Pancreas (tissue), 10 donors: ENCODE results near the gene HNRNPL. TPM values are rescaled to one million over a fixed set of nuclear protein-coding genes. Genes with fewer than 3 reads are reported as not detected.
"Not testable (repeated sequence)": the region's sequence is repeated elsewhere in the genome, so short reads cannot be mapped to it uniquely, and the experiment has no call there.

Source experiments
- ATAC-seq, 4 donors: fragments of 200-7000 bp; cut with Tn5 transposase; one replicate each; pipeline versions ENCODE4 v1.8.0 to v1.9.1; 2020; ENCODE audit warnings: mild to moderate bottlenecking in 4 of 4, moderate library complexity in 4 of 4
- DNase-seq, 6 donors: peaks; one replicate each; pipeline ENCODE4 v3.0.0-alpha.2; 2020
- FAIRE-seq: peaks from 2 replicates; lab custom pipeline; 2012; peaks lifted over from hg19 to GRCh38; lab: Jason Lieb, UNC
- H3K27ac ChIP-seq, 4 donors: fragments of 200-600 bp; sonication (generic); 1 replicate in 3 of 4; 2 replicates in 1 of 4; pipeline versions ENCODE4 v1.5.0 to v1.8.0; 2020
- H3K27me3 ChIP-seq, 4 donors: fragments of 200-600 bp; one replicate each; pipeline ENCODE4 v1.8.0; 2021
- H3K36me3 ChIP-seq, 3 donors: fragments of 200-600 bp; sonication (generic) in 1 of 3; one replicate each; pipeline versions ENCODE4 v1.5.0 to v1.8.0; 2020 to 2021
- H3K4me1 ChIP-seq, 3 donors: fragments of 200-600 bp; one replicate each; pipeline ENCODE4 v1.8.0; 2021
- H3K4me3 ChIP-seq, 4 donors: fragments of 200-600 bp; sonication (generic) in 2 of 4; one replicate each; pipeline versions ENCODE4 v1.5.0 to v1.8.0; 2020 to 2021
- H3K9me3 ChIP-seq, 4 donors: fragments of 200-600 bp; one replicate each; pipeline ENCODE4 v1.8.0; 2021
- WGBS, 2 donors: extraction: QIAGEN DNeasy Blood & Tissue Kit; methylation state at CpG; one replicate each; pipeline ENCODE4 v1.1.7; 2013; 5-methylcytosine and 5-hydroxymethylcytosine counted together
- intact Hi-C, 3 donors: fragments of 100-400 bp; cut with DNase I; formaldehyde crosslinking; loops; one replicate each; pipeline versions ENCODE4 v1.11.1 to v1.14.2; 2022
- polyA plus RNA-seq, 2 donors: library from polyadenylated mRNA; stranded (reverse); fragments of 200-250 nt; gene quantifications; one replicate each; pipeline ENCODE4 v1.2.3, GENCODE V29; 2013
- total RNA-seq, 6 donors: library from RNA; stranded (reverse); fragmentation: NEBNext Ultra II Directional in 4 of 6; extraction: Animal tissue kit (Norgen Biotek cat#: 25700) in 4 of 6; gene quantifications; one replicate each; pipeline versions ENCODE4 v1.2.1 to v1.2.4, GENCODE V29; 2021 to 2023
- TF ChIP-seq, protein P1 (sequence below), 4 donors: fragments of 200-600 bp; sonication (generic) in 3 of 4; IDR thresholded peaks; one replicate each; pipeline versions ENCODE4 v1.5.0 to v1.8.0; 2021; ENCODE audit warnings: antibody characterized with exemption in 4 of 4
- donor health status: healthy with polysubstance abuse.
- donor health status: DM: no; HTN: no; CAD: no; lungs with moderate emphysema.
- donor health status: DM: no; HTN: no; CAD: no.
- donor health status: control.
- donor health status: control.
- donor health status: Bipolar disorder and iron deficiency.
- donor health status: DM: yes; HTN: yes; CAD: no.
- donor health status: DM: no; HTN: no; CAD: no.
- donor health status: DM: no; HTN: no; CAD: no.
- donor health status: DM: yes; HTN: yes; CAD: no.

Gene HNRNPL
- total and polyA plus RNA-seq, 8 donors: 89.2 to 161 (median 127) TPM

- intact Hi-C loops: no loop called here
- FAIRE-seq (no peak), ATAC-seq (no peak), DNase-seq (no peak)
- TF ChIP-seq, protein P1, sequence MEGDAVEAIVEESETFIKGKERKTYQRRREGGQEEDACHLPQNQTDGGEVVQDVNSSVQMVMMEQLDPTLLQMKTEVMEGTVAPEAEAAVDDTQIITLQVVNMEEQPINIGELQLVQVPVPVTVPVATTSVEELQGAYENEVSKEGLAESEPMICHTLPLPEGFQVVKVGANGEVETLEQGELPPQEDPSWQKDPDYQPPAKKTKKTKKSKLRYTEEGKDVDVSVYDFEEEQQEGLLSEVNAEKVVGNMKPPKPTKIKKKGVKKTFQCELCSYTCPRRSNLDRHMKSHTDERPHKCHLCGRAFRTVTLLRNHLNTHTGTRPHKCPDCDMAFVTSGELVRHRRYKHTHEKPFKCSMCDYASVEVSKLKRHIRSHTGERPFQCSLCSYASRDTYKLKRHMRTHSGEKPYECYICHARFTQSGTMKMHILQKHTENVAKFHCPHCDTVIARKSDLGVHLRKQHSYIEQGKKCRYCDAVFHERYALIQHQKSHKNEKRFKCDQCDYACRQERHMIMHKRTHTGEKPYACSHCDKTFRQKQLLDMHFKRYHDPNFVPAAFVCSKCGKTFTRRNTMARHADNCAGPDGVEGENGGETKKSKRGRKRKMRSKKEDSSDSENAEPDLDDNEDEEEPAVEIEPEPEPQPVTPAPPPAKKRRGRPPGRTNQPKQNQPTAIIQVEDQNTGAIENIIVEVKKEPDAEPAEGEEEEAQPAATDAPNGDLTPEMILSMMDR (IDR thresholded peaks at IDR 0.05): no peak
- peak overlapping the region in 2 of 4 donors; percentile 63 to 71 for H3K4me3 ChIP-seq
- H3K9me3 ChIP-seq: no peaks in the 10 kb centered on the region
- peak overlapping the region in 1 of 4 donors; percentile 94 for H3K27ac ChIP-seq
- H3K27me3 ChIP-seq: no peaks in the 10 kb centered on the region
- peaks cover 9 to 16% (median 13%) of the 10 kb centered on the region in 3 donors for H3K4me1 ChIP-seq
- peaks cover 0 to 13% (median 3%) of the 10 kb centered on the region in 3 donors for H3K36me3 ChIP-seq
- 48 to 49% methylated on average over 4 of the region's 4 CpGs for WGBS, 2 donors
These were observed 19.6 kb downstream of the HNRNPL start for GRCh38 chr19:38830039-38830733.

DNA sequence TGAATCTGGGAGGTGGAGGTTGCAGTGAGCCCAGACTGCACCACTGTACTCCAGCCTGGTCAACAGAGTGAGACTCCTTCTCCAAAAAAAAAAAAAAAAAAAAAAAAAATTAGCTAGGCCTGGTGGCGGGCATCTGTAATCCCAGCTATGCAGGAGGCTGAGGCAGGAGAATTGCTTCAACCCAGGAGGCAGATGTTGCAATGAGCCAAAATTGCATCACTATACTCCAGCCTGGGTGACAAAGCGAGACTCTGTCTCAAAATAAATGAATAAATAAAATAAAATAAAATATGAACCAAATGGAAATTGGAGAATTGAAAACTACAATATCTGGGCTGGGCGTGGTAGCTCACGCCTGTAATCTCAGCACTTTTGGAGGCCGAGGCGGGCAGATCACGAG lies 20.6 kb downstream of the HNRNPL start:
- H3K4me1 ChIP-seq: peaks cover 9 to 16% (median 13%) of the 10 kb centered on the region in 3 donors
- H3K27ac ChIP-seq, DNase-seq, H3K27me3 ChIP-seq, FAIRE-seq, intact Hi-C loops, H3K4me3 ChIP-seq, ATAC-seq, H3K9me3 ChIP-seq: not testable (repeated sequence)
- peaks cover 0 to 13% (median 3%) of the 10 kb centered on the region in 3 donors for H3K36me3 ChIP-seq
- WGBS, 2 donors: 95 to 98% methylated on average over 7 of the region's 7 CpGs

- ATAC-seq: no peak
- Histone ChIP-seq H3K36me3 (peaks cover 0 to 19% (median 3%) of the 10 kb centered on the region in 3 donors), H3K9me3 (no peaks in the 10 kb centered on the region), H3K4me1 (peaks cover 8 to 16% (median 9%) of the 10 kb centered on the region in 3 donors), H3K4me3 (no peak overlapping the region), H3K27ac (no peak overlapping the region), H3K27me3 (no peaks in the 10 kb centered on the region)
- no peak for DNase-seq
- intact Hi-C loops: no loop called here
- no peak for FAIRE-seq
- TF ChIP-seq, protein P1 (IDR thresholded peaks at IDR 0.05): no peak
- 74 to 80% methylated on average over 6 of the region's 6 CpGs for WGBS, 2 donors
These were observed 22.8 kb downstream of the HNRNPL start for GRCh38 chr19:38826856-38827551.

DNA sequence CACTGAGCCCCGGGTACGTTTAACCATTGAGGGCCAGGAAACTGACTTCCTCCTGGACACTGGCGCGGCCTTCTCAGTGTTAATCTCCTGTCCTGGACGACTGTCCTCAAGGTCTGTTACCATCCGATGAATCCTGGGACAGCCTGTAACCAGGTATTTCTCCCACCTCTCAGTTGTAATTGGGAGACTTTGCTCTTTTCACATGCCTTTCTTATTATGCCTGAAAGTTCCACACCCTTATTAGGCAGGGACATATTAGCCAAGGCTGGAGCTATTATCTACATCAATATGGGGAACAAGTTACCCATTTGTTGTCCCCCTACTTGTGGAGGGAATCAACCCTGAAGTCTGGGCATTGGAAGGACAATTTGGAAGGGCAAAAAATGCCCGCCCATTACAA lies 23.9 kb downstream of the HNRNPL start:
- WGBS, 2 donors: 77% methylated on average over 7 of the region's 7 CpGs
- Histone ChIP-seq H3K36me3 (peaks cover 0 to 19% (median 3%) of the 10 kb centered on the region in 3 donors), H3K4me1 (peaks cover 8 to 15% (median 9%) of the 10 kb centered on the region in 3 donors)
- H3K27me3 ChIP-seq, ATAC-seq, H3K27ac ChIP-seq, DNase-seq, H3K9me3 ChIP-seq, FAIRE-seq, intact Hi-C loops, H3K4me3 ChIP-seq: not testable (repeated sequence)

GRCh38 chr19:38821230-38821825 lies 28.5 kb downstream of the HNRNPL start:
- H3K27ac ChIP-seq, FAIRE-seq, H3K4me1 ChIP-seq, H3K9me3 ChIP-seq, ATAC-seq, H3K4me3 ChIP-seq, intact Hi-C loops, H3K27me3 ChIP-seq: not testable (repeated sequence)
- peak in 1 of 6 donors; percentile 31 for DNase-seq
- 98% methylated on average over 23 to 29 of the region's 29 CpGs for WGBS, 2 donors
- peaks cover 0 to 19% (median under 1%) of the 10 kb centered on the region in 3 donors for H3K36me3 ChIP-seq

- FAIRE-seq (no peak), ATAC-seq (peak in 3 of 4 donors; percentile 54 to 77 (median 63)), DNase-seq (peak in 1 of 6 donors; percentile 23)
- Histone ChIP-seq H3K27me3 (no peaks in the 10 kb centered on the region), H3K9me3 (no peaks in the 10 kb centered on the region), H3K36me3 (peaks cover 0 to 29% (median 9%) of the 10 kb centered on the region in 3 donors), H3K4me3 (no peak overlapping the region), H3K4me1 (peaks cover 0 to 6% (median 4%) of the 10 kb centered on the region in 3 donors), H3K27ac (no peak overlapping the region)
- TF ChIP-seq, protein P1 (IDR thresholded peaks at IDR 0.05): no peak
- WGBS, 2 donors: 66 to 76% methylated on average over 13 of the region's 13 CpGs
- intact Hi-C loops: no loop called here
These were observed 30.4 kb downstream of the HNRNPL start for GRCh38 chr19:38819231-38819920.
